ENCODE data around the gene TOPAZ1. TPM values are rescaled to one million over a fixed set of nuclear protein-coding genes. Genes with fewer than 3 reads are reported as not detected.

TOPAZ1 gene
- total and polyA plus RNA-seq, 9 of the 15 experiments (the other 6 are each of a cell fraction or from before 2014, with no cell fraction given) = 0.01 TPM; not detected in 8

DNA sequence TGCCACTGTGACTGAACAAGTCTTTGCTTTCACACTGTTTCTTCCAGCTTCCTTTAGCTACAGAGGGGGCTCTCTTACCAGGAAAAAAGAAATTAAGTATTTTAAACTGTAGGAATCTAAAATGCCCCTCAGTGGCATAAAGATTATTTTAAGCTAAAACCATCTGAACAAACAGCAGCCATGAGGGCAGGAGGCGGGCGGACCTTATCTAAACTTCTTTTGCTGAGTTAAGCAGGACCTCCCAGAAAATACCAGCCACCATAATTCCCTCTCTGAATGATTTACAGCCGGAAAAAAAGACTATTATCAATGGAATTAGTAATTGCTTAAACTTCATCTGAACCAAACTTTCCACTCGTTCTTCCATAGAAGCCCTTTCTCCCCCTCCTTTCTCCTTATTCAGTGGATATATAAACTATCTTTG lies 5.2 kb upstream of the TOPAZ1 start (continued):
- TF ChIP-seq ZC3H4 (CRISPR knock-in tag; IDR thresholded peaks at IDR 0.05; ENCODE audit: borderline replicate concordance) = no peak
- no peak for TF ChIP-seq PTBP1 (IDR thresholded peaks at IDR 0.05; ENCODE audit: low read depth, low read length)
- TF ChIP-seq NFIC (IDR thresholded peaks at IDR 0.05) = no peak
- TF ChIP-seq ZNF780A (CRISPR knock-in tag; IDR thresholded peaks at IDR 0.05) = no peak
- TF ChIP-seq FOXP1 (CRISPR knock-in tag; IDR thresholded peaks at IDR 0.05) = no peak
- TF ChIP-seq ZNF551 (CRISPR knock-in tag; IDR thresholded peaks at IDR 0.05) = no peak
- no peak for TF ChIP-seq CBX2 (IDR thresholded peaks at IDR 0.05; ENCODE audit: insufficient read depth, low read length, poor library complexity, severe bottlenecking)
- 0 out of 2 replicates have a peak, but pooled peaks have one; percentile 13 for TF ChIP-seq POLR2AphosphoS5 (IDR thresholded peaks at IDR 0.05; ENCODE audit: control insufficient read depth, insufficient read depth, low read depth, low read length)
- no peak for TF ChIP-seq RFX7 (CRISPR knock-in tag; IDR thresholded peaks at IDR 0.05)
- peak; percentile 12 to 19; a peak in 2 of 4 replicates for TF ChIP-seq TRIM24 (IDR thresholded peaks at IDR 0.05)
- no peak for TF ChIP-seq RFX1 (IDR thresholded peaks at IDR 0.05)
- no peak for TF ChIP-seq HIVEP1 (CRISPR knock-in tag; IDR thresholded peaks at IDR 0.05)
- TF ChIP-seq PPARD (CRISPR knock-in tag; IDR thresholded peaks at IDR 0.05) = no peak
- no peak for TF ChIP-seq SRSF9 (IDR thresholded peaks at IDR 0.05; ENCODE audit: borderline replicate concordance, low read depth, low read length)
- TF ChIP-seq, protein P1, sequence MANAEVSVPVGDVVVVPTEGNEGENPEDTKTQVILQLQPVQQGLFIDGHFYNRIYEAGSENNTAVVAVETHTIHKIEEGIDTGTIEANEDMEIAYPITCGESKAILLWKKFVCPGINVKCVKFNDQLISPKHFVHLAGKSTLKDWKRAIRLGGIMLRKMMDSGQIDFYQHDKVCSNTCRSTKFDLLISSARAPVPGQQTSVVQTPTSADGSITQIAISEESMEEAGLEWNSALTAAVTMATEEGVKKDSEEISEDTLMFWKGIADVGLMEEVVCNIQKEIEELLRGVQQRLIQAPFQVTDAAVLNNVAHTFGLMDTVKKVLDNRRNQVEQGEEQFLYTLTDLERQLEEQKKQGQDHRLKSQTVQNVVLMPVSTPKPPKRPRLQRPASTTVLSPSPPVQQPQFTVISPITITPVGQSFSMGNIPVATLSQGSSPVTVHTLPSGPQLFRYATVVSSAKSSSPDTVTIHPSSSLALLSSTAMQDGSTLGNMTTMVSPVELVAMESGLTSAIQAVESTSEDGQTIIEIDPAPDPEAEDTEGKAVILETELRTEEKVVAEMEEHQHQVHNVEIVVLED (CRISPR knock-in tag; IDR thresholded peaks at IDR 0.05) = no peak
- peak; percentile 36; the same call in 1 of the 2 replicates for TF ChIP-seq NCOR1 (IDR thresholded peaks at IDR 0.05)
- TF ChIP-seq ZNF146 (CRISPR knock-in tag; IDR thresholded peaks at IDR 0.05; ENCODE audit: unreplicated experiment) = no peak
- no peak for TF ChIP-seq RAD51 (IDR thresholded peaks at IDR 0.05; ENCODE audit: borderline replicate concordance, low read depth)
- TF ChIP-seq ZNF76 (CRISPR knock-in tag; IDR thresholded peaks at IDR 0.05; ENCODE audit: borderline replicate concordance) = no peak
- TF ChIP-seq MLLT1 (IDR thresholded peaks at IDR 0.05) = no peak
- TF ChIP-seq ZNF717 (CRISPR knock-in tag; IDR thresholded peaks at IDR 0.05) = no peak
- TF ChIP-seq ZNF431 (CRISPR knock-in tag; IDR thresholded peaks at IDR 0.05) = no peak
- TF ChIP-seq LARP7 (IDR thresholded peaks at IDR 0.05) = no peak
- no peak for TF ChIP-seq PRPF4 (IDR thresholded peaks at IDR 0.05; ENCODE audit: insufficient read depth, low read depth, low read length, poor library complexity, severe bottlenecking)
- no peak; the same call in 1 of the 2 replicates for TF ChIP-seq NCOA6 (IDR thresholded peaks at IDR 0.05)
- no peak for TF ChIP-seq MBD2 (IDR thresholded peaks at IDR 0.05; ENCODE audit: borderline replicate concordance, low read depth)
- no peak for TF ChIP-seq POLR3G (IDR thresholded peaks at IDR 0.05; ENCODE audit: extremely low read depth, insufficient read length, insufficient replicate concordance)
- TF ChIP-seq HMGN3 (IDR thresholded peaks at IDR 0.05; ENCODE audit: borderline replicate concordance, extremely low read depth, insufficient read length, low read depth, low read length) = no peak
- TF ChIP-seq DPF2 (IDR thresholded peaks at IDR 0.05) = peak; percentile 70
- no peak for TF ChIP-seq KHSRP (IDR thresholded peaks at IDR 0.05)
- TF ChIP-seq SMAD1 (IDR thresholded peaks at IDR 0.05; ENCODE audit: low read depth, low read length, partially characterized antibody) = no peak

Data from K562 (cell line).